ENCODE data around the gene RITA1.

- no peak for TF ChIP-seq CTCF (IDR thresholded peaks at IDR 0.05)
- no peak for TF ChIP-seq POLR2A (IDR thresholded peaks at IDR 0.05)
Observed at GRCh38 chr12:113190761-113191160, 5.2 kb downstream of the RITA1 start.

Measured in testis (tissue), 2 donors.